RWPE1 (cell line): ENCODE measurements around the gene METTL25B.
"Not testable (repeated sequence)": the region's sequence is repeated elsewhere in the genome, so short reads cannot be mapped to it uniquely, and the experiment has no call there.

ENCODE experiments used
- CTCF ChIA-PET: fragments of 350-600 bp; sonication (Branson Sonifier 250); formaldehyde crosslinking; extraction: SDS; loops from one replicate; lab custom pipeline; 2021; lab: Yijun Ruan, JAX
- POLR2A ChIA-PET: fragments of 400-600 bp; formaldehyde crosslinking; extraction: SDS; loops from one replicate; lab custom pipeline; 2020; ENCODE audit warnings: antibody characterized with exemption; ENCODE audit not compliant: low non-redundant PET; lab: Yijun Ruan, JAX
- DNase-seq: peaks from one replicate; pipeline ENCODE4 v3.0.0; 2012; ENCODE audit warnings: low spot score
- H3K27ac ChIP-seq: fragments of 450-650 bp; 2 replicates; pipeline ENCODE4 v1.5.1; 2017
- TF ChIP-seq, protein P1 (sequence below): fragments of 450-650 bp; conservative IDR thresholded peaks from 2 replicates; pipeline ENCODE4 v1.5.1; 2017; ENCODE audit warnings: low read depth, mild to moderate bottlenecking

The METTL25B gene

DNA sequence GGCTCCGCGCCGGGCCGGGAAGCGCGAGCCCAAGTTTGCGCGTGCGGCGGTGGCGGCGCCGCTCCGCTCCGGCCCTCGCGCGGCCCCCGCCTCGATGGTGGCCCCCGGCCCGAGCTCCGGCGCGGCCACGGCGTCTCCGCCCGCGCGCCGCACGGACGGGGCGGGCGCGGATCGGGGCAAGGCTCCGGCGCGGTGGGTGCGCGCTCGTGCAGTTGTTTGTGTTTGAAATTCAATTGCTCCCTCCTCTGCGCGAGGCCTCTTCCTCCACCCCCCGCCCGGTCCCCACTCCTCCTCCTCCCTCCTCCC, 23.1 kb downstream of the METTL25B start, which contains the start of gene HDGF:
HDGF (minus strand) TSS at position 225 of the 306 bp plus-strand sequence. CDS start 246 bp downstream, outside the sequence.
- DNase-seq, result no peak
- H3K27ac ChIP-seq, result peak within 1 kb of the TSS; percentile 99
- TF ChIP-seq, protein P1, sequence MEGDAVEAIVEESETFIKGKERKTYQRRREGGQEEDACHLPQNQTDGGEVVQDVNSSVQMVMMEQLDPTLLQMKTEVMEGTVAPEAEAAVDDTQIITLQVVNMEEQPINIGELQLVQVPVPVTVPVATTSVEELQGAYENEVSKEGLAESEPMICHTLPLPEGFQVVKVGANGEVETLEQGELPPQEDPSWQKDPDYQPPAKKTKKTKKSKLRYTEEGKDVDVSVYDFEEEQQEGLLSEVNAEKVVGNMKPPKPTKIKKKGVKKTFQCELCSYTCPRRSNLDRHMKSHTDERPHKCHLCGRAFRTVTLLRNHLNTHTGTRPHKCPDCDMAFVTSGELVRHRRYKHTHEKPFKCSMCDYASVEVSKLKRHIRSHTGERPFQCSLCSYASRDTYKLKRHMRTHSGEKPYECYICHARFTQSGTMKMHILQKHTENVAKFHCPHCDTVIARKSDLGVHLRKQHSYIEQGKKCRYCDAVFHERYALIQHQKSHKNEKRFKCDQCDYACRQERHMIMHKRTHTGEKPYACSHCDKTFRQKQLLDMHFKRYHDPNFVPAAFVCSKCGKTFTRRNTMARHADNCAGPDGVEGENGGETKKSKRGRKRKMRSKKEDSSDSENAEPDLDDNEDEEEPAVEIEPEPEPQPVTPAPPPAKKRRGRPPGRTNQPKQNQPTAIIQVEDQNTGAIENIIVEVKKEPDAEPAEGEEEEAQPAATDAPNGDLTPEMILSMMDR, result no peak
- CTCF ChIA-PET, result interaction anchor here (0.5 to 1.1 kb wide), 2 partner anchors 25 to 32 kb away, joined by 3 to 4 read pairs; no protein-coding TSS in a partner anchor
- POLR2A ChIA-PET, result interaction anchor here (0.6 to 1.6 kb wide), 6 partner anchors 10 to 66 kb away, joined by 3 to 7 read pairs (median 4); partner anchors contain the start of gene PRCC

DNA sequence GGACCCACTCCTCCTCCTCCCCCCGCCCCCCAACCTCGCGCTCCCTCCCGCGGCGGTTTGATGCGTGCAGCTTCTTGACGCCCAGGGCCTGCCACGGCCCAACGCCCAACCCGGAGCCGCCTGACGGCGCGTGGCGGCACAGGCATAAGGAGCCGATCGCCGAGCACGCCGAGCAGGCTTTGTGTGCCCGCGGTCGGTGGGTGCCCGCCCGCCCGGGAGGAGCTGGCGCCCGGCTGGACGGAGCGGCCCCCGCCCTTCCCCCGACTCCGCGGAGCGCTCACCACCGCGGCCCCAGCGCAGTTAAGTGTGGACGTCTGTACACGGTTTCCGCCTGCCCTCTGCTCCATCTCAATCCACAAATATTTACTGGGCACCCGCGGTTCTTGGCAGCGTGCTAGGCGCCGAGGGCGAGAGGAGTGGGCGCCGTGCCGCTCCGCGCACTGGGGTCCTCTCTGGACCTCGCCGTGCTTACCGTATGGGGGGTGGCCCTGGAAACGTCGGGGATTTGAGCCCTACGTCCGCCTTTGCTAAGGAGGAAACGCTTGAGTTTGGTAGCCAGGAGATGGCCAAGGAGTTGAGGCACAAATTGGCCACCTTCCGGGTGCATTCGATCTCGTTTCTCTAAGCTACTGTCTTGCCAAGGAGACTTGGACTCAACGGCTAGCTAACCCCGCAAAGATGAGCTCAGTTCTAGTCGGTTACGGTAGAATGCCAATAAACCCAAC, 23.6 kb downstream of the METTL25B start:
- POLR2A ChIA-PET, result interaction anchor here (0.6 to 1.6 kb wide), 7 partner anchors 9 to 67 kb away, joined by 3 to 7 read pairs (median 4); partner anchors contain the start of genes METTL25B and PRCC
- TF ChIP-seq, protein P1, result no peak
- peak; percentile 88 for DNase-seq
- peak overlapping the region; percentile 99 for H3K27ac ChIP-seq
- CTCF ChIA-PET, result interaction anchor here (0.5 to 1.1 kb wide), 4 partner anchors 16 to 81 kb away, joined by 3 to 5 read pairs (median 4); no protein-coding TSS in a partner anchor

DNA sequence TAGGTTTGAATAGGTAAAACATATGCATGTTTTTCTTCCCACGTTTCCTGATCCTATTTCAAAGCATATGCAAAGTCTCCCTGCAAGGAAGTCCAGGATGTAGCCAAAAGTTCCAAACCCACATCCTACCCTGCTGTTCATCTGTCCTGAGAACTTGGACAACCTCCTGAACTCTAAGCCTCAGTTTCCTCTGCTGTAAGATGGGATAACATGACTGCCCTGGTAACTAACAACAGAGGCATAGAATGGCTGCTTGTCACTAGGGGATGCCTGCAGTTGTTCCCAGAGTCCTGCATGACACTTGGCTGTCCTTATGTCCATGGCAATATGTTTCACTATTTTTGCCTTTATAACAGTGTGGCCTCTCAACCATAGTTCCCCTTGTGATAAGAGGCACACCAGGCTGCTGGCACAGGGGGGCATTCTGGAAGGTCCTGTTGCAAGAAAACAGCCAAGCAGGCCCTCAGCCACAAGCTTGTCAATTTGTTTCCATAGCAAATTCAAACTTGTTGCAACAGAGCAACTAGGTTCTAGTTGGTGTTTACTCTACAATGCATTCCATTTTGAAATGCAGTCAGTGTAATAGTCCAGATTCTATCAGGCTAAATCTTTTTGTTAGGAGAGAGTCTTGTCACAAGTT, 24.7 kb downstream of the METTL25B start:
- H3K27ac ChIP-seq, result peak overlapping the region; percentile 29
- DNase-seq, result no peak
- TF ChIP-seq, protein P1, result no peak
- ChIA-PET POLR2A (interaction anchor here (1.3 to 1.6 kb wide), 2 partner anchors 14 to 25 kb away, joined by 3 to 7 read pairs; partner anchors contain the start of genes METTL25B and PRCC), CTCF (interaction anchor here (0.7 kb wide), 1 partner anchor 82 kb away, joined by 3 read pairs; no protein-coding TSS in a partner anchor)

DNA sequence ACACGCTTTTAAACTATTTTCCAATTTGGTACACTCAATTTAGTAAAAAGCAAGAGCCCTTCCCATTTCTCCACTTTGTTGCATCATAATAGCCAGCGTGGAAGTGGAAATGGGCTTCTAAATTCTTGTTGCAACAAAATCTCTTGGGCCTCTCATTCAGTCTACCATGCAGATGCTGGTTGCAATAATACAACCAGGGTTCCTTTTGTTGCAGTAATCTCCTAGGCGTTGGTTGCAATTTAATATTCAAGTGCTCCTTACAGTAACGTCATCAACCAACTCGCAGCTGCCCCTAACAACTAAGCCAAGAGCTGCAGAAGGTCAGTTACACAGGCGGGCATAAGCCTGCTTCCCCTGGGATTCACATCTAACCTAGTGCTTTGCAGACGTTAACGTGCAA, 25.9 kb downstream of the METTL25B start:
- no peak for DNase-seq
- TF ChIP-seq, protein P1, result no peak
- peak overlapping the region; percentile 29; the same call in 1 of the 2 replicates for H3K27ac ChIP-seq
- CTCF ChIA-PET, result no interaction called here
- POLR2A ChIA-PET, result interaction anchor here (0.6 kb wide), 1 partner anchor 172 kb away, joined by 9 read pairs; no protein-coding TSS in a partner anchor

DNA sequence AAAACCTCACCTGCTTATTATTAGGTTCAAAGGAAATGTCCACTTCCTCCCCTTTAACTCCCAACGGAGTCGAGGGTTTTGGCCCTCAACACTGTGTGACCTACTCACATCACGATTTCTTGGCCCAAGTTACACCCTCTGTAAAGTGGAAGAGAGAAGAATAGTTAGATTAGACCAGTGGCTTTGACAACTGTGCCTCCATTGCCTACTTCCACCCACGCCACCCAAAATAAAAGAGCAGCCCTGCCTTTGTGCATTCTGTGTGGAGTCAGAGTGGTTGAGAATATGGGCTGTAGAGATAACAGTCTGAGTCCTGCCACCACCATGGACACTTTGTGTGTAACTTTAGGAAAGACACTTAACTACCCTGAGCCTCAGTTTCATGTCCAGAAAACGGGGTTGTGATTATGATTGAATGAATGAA, 27.3 kb downstream of the METTL25B start:
- H3K27ac ChIP-seq, result no peak overlapping the region
- TF ChIP-seq, protein P1, result no peak
- DNase-seq, result no peak
- ChIA-PET CTCF (interaction anchor here (1.2 kb wide), 1 partner anchor 66 kb away, joined by 5 read pairs; no protein-coding TSS in a partner anchor), POLR2A (no interaction called here)

DNA sequence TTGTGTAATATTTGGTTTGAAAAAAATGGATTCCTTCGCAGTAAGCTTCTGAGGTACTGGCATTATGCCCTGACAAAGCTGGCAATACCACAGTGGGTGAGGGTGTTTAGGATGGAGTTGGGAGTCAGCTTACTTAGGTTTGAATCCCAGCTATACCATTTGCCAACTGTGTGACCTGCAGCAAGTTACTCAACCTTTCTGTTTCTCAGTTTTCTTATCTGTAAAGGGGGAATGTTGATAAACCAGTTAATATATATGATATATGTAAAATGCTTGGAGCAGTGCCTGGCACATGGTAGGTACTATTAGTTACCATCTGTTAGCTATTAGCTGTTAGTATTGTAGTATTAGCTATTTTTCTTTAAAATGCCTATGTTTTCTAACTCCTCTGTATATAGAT, 28.1 kb downstream of the METTL25B start:
- no peak for DNase-seq
- ChIA-PET CTCF (interaction anchor here (1.2 kb wide), 1 partner anchor 66 kb away, joined by 5 read pairs; no protein-coding TSS in a partner anchor), POLR2A (no interaction called here)
- TF ChIP-seq, protein P1, result no peak
- no peak overlapping the region for H3K27ac ChIP-seq

DNA sequence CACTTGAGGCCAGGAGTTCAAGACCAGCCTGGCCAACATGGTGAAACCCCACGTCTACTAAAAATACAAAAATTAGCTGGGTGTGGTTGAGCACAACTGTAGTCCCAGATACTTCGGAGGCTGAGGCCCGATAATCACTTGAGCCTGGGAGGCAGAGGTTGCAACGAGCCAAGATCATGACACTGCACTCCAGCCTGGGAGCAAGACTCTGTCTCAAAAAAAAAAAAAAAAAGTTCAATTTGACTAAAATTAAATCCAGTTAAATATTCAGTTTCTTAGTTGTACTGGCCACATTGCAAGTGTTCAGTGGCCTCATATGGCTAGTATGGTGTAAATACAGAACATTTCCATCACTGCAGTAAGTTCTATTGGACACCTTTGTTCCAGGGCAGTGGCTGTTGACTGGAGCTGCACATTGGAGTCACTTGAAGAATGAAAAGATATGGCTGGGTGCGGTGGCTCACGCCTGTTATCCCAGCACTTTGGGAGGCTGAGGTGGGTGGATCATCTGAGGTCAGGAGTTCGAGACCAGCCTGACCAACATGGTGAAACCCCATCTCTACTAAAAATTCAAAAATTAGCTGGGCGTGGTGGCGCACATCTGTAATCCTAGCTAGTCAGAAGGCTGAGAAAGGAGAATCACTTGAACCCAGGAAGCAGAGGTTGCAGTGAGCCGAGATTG, 29.4 kb downstream of the METTL25B start:
- POLR2A ChIA-PET, H3K27ac ChIP-seq, DNase-seq: not testable (repeated sequence)
- CTCF ChIA-PET, result interaction anchor here (0.7 to 1.0 kb wide), 3 partner anchors 8 to 48 kb away, joined by 3 read pairs; no protein-coding TSS in a partner anchor
